ENCODE data around the gene DHTKD1.
A peak's percentile ranks its signal among the peaks of the same experiment; 100 is the strongest.

Gene DHTKD1

GRCh38 chr10:12068449-12069269, at the start of gene DHTKD1:
Gene DHTKD1, plus strand, starts transcription at chr10:12068954. Its CDS starts 80 bp downstream, at chr10:12069034.
- DNase-seq: peak; percentile 94

- no peak for DNase-seq
Measured at GRCh38 chr10:12019283-12019971, 49.3 kb upstream of the DHTKD1 start.

GRCh38 chr10:12020574-12020973, 48.2 kb upstream of the DHTKD1 start:
- no peak for DNase-seq

GRCh38 chr10:12022580-12023257, 46.0 kb upstream of the DHTKD1 start:
- no peak for DNase-seq

GRCh38 chr10:12025591-12025990, 43.2 kb upstream of the DHTKD1 start:
- no peak for DNase-seq

- DNase-seq: no peak
Measured at GRCh38 chr10:12027539-12027938, 41.2 kb upstream of the DHTKD1 start.

- no peak for DNase-seq
Measured at GRCh38 chr10:12031404-12031803, 37.4 kb upstream of the DHTKD1 start.

GRCh38 chr10:12036073-12036655, 32.6 kb upstream of the DHTKD1 start:
- no peak for DNase-seq

- DNase-seq: no peak
Measured at GRCh38 chr10:12041766-12042408, 26.9 kb upstream of the DHTKD1 start.

GRCh38 chr10:12042409-12042796, 26.4 kb upstream of the DHTKD1 start:
- no peak for DNase-seq

GRCh38 chr10:12042797-12043651, 25.7 kb upstream of the DHTKD1 start, which contains the start of gene UPF2:
Gene UPF2, minus strand, starts transcription at chr10:12042809. Its CDS starts 7,386 bp downstream, at chr10:12035423.
- peak; percentile 91 for DNase-seq

- DNase-seq: no peak
Measured at GRCh38 chr10:12045596-12045995, 23.2 kb upstream of the DHTKD1 start.

- DNase-seq: no peak
Measured at GRCh38 chr10:12048547-12048946, 20.2 kb upstream of the DHTKD1 start.

- DNase-seq: no peak
Measured at GRCh38 chr10:12050528-12050927, 18.2 kb upstream of the DHTKD1 start.

- no peak for DNase-seq
Measured at GRCh38 chr10:12051241-12051640, 17.5 kb upstream of the DHTKD1 start.

GRCh38 chr10:12055732-12056131, 13.0 kb upstream of the DHTKD1 start:
- DNase-seq: no peak

GRCh38 chr10:12056748-12057147, 12.0 kb upstream of the DHTKD1 start:
- DNase-seq: no peak

GRCh38 chr10:12061124-12061523, 7.6 kb upstream of the DHTKD1 start:
- no peak for DNase-seq

- DNase-seq: no peak
Measured at GRCh38 chr10:12062754-12063482, 5.8 kb upstream of the DHTKD1 start.

- DNase-seq: no peak
Measured at GRCh38 chr10:12063483-12063818, 5.3 kb upstream of the DHTKD1 start.

- no peak for DNase-seq
Measured at GRCh38 chr10:12067336-12067735, 1.4 kb upstream of the DHTKD1 start.
